HG03469 (cell line): ENCODE results near the gene SMC6.

Experiments
- ATAC-seq: cut with Tn5 transposase; IDR thresholded peaks from one replicate; pipeline ENCODE4 v1.9.1; 2021; ENCODE audit warnings: mild to moderate bottlenecking, moderate library complexity, moderate number of reproducible peaks; ENCODE audit not compliant: unreplicated experiment

The SMC6 gene, protein sequence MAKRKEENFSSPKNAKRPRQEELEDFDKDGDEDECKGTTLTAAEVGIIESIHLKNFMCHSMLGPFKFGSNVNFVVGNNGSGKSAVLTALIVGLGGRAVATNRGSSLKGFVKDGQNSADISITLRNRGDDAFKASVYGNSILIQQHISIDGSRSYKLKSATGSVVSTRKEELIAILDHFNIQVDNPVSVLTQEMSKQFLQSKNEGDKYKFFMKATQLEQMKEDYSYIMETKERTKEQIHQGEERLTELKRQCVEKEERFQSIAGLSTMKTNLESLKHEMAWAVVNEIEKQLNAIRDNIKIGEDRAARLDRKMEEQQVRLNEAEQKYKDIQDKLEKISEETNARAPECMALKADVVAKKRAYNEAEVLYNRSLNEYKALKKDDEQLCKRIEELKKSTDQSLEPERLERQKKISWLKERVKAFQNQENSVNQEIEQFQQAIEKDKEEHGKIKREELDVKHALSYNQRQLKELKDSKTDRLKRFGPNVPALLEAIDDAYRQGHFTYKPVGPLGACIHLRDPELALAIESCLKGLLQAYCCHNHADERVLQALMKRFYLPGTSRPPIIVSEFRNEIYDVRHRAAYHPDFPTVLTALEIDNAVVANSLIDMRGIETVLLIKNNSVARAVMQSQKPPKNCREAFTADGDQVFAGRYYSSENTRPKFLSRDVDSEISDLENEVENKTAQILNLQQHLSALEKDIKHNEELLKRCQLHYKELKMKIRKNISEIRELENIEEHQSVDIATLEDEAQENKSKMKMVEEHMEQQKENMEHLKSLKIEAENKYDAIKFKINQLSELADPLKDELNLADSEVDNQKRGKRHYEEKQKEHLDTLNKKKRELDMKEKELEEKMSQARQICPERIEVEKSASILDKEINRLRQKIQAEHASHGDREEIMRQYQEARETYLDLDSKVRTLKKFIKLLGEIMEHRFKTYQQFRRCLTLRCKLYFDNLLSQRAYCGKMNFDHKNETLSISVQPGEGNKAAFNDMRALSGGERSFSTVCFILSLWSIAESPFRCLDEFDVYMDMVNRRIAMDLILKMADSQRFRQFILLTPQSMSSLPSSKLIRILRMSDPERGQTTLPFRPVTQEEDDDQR

DNA sequence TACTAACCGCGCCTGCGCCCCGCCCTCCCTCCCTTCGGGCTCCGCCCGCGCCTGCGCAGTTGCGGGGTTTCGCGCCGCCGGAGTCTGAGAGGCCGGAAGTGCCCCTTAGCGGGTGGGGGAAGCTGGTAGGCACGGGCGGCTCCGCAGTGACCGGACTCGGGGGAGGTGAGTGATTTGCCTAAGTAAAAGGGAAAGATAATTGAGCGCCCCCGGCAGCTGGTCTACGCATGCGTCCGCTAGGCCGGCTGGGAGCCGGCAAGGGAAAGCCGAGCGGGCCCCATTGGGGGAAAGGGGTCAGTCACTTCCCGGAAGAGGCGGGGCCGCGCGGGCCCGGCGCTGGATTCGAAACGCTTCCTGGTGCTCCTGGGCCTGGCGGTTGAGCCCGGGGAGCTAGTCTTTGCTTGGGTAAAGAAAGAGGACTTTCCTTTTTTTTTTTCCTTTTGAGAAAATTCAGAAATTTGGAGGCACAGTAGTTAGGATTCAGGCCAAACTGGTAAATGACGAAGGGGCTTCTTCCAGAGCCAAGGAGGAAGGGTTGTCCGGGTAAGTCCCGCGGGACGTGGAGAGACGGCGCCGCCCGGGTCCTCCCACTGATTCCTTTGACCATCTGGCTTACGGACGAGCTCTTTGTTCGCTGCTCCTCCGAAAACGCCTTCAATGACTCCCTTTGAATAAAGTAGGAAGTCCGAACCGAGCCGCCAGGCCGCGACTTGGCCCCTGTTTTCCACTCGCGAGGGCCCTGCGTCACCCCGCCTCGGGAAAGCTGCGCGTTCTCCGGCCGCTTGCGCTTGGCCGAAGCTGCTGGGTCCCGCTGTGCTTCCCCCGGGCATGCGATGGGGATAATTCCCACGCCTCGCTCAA, at the start of gene SMC6, which contains the start of gene GEN1:
Gene SMC6 (minus strand): TSS at position 8 of the 861 bp plus-strand sequence. CDS start 7,864 bp downstream, outside the sequence.
Gene GEN1 (plus strand): TSS at position 336 of the 861 bp plus-strand sequence. CDS start 5,806 bp downstream, outside the sequence.
- peak; percentile 50 for ATAC-seq

DNA sequence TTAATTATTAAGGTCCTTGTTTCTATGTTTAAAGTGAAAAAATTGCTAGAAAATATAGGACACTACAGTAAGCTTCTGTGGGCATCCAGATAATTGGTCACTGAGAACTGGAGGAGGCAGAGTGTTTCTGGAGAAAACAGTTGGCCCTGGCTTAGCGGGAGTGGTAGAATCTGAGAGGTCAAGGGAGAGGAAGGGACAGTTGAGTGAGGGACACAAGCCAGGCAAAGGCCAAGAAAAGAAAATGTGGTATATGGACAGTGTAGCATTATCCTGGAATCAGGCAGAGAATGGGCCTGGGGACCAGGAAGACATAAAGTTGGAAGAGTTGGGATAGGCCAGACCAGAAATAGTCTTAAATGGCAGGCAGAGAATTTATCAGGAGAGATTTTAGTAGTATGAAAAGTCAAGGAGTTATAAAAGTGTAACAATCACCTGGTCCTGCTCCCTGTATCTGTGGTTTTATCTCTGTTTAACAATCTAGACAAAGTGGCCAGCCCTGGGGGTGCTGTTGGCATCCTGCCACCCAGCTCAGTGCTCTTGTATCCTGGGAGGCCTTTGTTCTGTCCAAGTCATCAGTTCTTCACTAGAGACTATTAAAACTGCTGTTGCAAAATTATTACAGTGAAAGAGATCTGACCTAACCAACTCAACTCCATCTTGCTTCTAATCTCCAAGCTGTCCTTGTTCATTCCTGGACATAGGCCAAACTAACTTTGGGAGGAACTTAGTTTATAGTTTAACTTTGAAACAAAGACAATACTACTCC, 47.3 kb upstream of the SMC6 start:
- ATAC-seq, result no peak

DNA sequence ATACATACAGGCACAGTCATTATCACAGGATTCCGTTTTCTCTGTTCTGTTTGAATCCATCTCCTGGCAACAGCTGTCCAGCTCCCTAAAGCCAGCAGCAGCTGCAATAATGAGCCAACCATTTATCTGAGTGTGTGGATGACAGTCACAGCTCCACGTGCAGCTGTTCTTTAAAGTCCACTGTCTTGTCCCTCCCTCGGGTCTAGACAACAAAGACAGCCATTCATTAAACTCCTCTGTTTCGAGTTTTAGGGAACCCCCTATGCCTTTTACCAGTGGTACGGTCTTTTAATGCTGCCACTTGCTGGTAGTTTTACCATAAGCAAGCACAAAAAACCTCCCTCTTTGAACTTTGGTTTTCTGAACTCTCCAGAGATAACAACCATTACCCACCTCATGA, 46.6 kb upstream of the SMC6 start:
- no peak for ATAC-seq

DNA sequence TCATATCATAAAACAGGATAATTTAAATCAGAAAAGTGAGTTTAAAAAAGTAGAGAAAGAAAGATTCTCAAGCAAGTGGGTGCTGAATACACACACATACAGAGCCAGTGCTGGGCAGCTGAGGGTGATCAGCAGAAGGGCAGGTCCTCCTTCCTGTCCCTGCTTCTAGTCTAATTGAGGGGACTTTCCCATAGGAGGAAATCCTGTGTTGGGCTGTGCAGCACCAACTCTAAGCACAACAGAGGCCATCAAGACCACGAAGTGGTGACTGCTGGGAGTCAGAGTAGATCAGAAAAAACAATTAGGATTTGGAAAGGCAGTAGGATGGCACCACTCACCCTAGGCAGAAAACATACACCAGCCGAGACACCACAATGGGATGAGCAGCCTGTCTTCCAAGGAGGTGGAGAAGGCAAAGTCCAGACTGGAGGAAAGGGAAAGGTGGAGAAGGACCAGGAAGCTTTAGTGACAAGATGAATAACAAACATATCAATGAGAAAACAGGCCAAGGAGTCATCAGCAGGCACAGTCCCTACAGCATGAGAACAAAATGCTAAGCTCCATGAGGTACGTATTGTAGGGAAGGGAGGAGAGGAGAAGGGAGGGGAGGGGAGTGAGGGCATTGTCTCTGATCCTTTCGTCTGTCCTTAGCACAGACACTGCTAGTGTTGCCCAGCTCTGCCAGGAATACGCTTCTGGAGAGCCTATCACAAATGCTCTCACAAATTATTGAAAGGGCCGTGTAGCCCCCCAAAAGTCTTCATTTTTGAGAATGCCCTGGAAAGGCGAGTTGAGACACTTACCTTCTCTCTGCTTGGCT, 45.9 kb upstream of the SMC6 start:
- no peak for ATAC-seq

DNA sequence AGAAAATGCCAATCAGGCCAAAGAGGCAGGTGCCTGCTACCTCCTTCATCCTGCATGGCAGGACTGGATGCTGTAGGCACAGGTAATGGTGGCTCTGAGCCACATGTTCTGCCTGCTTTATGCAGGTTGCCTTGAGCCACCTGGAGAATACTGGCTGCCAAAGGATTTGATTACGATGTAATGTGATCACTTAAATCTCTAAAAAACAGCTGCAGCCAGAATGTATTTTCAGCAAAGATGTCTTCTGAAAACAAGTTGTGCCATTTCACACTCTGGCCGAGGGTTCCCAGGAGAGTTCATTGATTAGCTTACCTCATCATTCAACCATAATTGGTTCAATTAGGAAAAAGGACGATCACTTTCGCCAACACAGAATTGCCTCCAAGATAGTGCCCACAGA, 44.7 kb upstream of the SMC6 start:
- no peak for ATAC-seq

DNA sequence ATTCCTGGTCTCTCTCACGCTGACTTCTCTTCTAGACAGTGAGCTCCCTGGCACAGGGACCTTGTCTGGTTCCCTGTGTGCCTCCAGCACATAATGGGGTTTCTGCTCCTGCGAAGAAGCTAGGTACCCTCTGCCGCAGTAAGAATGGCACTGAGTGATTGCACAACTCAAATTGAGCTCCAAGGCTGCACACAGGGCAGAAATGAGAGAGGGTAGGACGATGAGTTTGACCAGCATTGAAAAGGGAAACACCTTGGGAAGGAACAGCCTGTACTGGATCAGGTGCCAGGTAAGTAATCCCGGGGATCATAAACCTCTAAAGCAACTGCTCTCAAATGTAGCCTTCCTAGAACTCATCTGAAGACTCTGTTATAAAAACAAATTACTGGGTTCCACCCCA, 41.7 kb upstream of the SMC6 start:
- no peak for ATAC-seq

DNA sequence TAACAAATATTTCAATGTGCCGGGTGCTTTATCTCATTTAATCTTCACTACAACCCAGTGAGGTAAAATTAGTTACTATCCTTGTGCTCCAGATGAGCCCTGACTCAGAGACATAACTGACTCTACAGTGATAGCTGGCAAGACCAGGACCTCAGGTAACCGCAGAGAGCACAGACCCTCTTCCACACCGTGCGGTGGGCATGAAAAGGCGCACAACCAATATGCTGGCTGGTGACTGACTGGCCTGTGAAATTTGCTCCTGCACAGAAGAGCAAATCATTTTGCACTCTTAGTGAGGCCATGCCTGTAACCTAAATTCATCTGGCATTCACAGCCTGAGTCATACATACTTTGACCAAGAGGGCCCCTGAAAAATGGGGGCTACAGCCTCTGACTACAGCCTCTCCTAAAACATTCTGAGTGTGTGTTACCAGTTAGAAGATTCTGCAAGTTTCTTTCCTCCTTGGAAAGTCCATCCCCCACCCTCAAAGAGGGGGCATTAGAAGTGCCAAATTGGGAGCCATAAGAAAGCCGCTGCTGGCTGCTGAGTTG, 40.3 kb upstream of the SMC6 start:
- ATAC-seq, result no peak

DNA sequence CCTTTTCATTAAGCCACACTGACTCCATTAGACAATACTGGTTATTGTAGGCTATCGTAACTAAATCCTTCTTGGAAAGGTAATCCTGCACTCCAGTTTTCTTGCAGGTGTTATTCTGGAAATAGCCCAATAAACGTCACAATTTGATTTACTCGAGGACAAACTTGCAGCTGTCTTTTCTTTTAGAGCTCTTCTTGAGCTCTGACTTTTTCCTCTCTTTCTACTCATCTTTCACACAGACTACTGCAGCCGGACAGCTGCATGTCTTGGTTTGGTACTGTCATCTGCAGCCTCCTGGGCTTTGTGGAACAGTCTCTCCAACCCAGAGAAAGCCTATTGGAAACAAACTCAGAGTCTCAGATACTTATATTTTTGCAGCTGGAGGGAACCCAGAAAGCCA, 39.7 kb upstream of the SMC6 start:
- no peak for ATAC-seq

DNA sequence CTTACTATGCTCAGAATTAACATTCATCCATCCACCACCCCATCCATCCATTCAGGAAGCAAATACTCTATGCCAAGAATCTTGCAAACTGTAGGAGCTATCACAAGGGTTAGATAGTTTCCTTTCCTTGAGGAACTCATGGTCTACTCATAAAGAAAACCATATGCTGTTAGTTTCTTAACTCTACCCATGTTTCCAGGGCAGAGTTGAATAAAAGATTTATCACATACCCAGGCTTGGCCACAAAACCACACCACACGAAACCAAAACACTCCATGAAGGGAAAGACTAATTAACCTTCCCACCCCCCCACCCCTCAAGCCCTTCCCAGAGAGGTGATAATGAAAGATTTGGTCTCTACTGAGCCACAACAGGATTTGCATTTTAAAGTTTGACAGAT, 38.9 kb upstream of the SMC6 start:
- no peak for ATAC-seq

DNA sequence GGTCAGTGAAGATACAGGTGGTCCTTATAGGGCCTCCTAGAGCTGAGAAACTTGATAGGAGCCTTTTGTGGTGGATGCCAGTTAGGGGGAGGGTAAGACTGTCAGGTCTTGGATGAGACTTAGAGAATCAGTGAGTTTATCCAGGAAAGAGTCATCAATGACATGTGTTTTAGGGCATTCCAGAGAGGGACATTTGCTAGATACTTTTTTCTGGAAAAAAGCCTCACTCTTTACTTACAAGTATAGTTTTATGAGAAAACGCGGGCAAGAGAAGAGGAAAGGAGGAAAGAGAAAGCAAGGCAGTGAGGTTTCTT, 38.2 kb upstream of the SMC6 start:
- no peak for ATAC-seq

DNA sequence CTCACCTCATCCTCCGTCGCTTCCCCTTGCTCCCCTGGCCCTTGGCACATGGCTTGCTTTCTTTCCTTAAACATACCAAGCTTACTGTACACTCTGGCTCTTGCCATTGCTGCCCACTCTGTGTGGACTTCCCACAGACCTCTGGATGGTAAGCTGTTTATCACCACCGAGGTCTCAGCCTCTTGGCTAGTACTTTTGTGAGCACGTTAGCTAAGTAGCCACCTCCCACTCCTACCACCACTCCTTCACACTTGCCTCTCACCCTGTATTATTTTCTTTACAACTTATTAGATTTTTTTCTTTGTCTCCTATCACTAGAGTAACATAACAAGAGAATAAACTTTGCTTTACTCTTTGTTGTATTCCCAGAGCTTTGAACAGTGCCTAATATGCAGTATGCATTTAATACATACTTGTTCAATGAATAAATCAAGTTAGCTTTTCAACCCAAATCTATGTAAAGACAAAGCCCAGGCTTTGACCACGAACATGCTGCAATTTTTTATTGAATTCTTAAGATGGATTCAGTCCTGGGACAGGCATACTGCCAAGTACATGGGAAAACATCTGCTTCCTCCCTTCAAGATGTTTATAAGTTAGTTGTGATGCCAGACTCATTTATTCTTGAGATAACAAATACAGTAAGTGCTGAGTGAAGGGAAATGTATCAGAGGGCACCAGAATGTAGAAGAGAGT, 37.7 kb upstream of the SMC6 start:
- no peak for ATAC-seq

DNA sequence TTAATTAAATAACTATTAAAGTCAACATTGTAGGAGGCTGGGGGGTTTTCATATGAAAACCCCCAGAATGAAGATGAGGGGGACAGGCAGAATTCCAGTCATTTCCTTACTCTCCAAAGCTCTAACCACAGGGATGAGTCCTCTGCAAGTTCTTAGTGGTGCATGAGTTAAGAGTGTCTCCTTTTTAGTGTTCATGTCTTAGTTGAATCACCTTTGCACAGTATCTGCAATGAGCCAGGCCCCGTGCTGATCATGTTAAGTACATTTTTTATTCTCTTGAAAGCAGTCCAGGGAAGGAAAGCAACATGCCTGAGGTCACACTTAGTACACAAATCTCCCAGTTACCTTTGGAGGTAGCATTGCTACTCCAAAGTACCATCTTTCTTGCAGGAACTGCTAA, 36.9 kb upstream of the SMC6 start:
- no peak for ATAC-seq

DNA sequence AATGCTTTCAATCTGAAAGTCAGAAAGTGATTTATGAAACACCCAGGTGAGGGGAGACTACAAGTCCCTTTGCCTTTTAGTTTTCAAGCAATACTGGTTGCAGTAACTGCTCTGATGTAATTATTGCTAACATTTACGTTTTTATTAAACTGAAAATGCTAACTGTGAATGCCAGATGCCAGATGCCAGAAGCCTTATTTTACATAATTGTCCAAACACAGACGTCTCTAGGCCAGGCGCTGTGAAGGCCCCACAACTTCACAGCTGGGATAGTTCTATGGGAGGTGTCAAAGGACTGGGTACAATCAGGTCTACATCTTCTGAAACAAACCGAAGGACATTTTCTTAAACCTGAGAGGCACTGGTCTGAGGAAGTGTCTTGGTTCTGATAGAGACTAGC, 35.2 kb upstream of the SMC6 start:
- no peak for ATAC-seq

DNA sequence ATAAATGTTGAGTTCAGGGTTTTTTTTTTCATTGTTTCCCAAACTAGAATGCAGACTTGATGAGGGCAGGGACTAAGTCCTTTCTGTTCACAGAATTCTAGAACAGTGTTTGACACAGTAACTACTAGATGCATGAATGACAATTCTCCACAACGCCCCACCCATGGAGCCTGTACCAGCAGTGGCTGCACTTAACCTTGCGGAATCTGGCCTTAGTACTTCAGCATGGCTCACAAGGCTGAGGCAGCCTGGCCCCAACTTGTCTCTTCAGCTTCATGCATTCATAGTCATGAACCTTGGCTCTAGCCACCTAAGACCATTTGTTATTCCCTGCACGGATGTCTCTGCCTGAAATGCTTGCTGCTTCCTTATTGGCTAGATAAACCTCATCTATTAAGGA, 33.1 kb upstream of the SMC6 start:
- no peak for ATAC-seq

DNA sequence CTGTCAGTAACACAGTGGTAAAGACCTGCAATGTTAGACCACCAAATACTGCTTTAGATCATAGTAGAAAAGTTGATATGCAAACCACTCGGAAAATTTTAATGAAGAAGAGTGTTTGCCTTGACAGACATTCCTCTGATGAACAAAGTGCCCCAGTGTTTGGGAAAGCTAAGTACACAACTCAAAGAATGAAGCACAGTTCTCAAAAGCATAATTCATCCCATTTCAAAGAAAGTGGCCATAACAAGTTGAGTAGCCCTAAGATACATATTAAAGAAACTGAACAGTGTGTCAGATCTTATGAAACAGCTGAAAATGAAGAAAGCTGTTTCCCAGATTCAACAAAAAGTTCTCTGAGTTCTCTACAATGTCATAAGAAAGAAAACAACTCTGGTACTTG, 27.9 kb upstream of the SMC6 start:
- no peak for ATAC-seq

DNA sequence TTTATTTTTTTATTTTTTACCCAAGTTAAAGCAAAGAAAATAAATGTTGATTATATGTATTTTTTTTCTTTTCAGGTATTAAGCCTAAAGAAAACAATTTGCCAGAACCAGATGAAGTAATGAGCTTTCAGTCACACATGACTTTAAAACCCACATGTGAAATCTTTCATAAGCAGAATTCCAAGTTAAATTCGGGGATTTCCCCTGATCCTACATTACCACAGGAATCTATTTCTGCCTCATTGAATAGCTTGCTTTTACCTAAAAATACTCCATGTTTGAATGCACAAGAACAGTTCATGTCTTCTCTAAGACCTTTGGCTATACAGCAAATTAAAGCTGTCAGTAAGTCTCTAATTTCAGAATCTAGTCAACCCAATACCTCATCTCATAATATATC, 26.9 kb upstream of the SMC6 start:
- no peak for ATAC-seq

DNA sequence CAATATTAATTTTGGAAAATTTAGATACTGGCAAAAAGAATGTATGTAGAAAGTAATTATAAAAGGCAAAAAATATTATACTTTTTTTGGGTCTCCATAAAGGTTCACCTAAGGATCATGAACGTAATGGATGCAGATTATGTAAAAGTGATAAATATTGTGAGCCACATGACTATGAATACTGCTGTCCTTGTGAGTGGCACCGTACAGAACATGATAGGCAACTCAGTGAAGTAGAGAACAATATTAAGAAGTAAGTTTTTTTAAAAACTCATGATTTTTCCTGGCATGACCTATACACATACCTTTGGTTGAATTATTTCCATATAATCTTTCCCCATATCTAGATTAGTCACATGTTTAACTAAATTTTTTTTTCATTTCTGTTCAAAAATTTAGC, 18.9 kb upstream of the SMC6 start:
- ATAC-seq, result no peak

DNA sequence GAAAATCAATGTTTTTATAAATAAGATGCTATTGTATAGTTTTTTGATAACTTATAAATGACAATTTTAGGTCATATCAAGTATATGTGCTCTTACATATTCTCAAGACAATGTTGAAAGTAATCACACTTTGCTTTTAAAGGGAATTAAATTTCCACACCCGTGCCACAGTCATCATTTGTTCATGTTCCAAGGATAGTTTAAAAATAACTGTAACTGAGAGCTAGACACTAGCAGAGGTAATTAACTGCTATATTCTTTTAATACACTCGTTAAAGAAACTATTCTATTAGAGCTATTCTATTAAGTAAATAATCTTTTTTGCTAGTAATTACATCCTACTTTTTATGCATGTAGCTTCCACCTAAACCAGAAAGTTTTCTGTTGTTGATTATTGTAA, 18.3 kb upstream of the SMC6 start:
- no peak for ATAC-seq
